ENCODE measurements around the gene NALCN.
A peak's percentile ranks its signal among the peaks of the same experiment; 100 is the strongest.

Gene NALCN

DNA sequence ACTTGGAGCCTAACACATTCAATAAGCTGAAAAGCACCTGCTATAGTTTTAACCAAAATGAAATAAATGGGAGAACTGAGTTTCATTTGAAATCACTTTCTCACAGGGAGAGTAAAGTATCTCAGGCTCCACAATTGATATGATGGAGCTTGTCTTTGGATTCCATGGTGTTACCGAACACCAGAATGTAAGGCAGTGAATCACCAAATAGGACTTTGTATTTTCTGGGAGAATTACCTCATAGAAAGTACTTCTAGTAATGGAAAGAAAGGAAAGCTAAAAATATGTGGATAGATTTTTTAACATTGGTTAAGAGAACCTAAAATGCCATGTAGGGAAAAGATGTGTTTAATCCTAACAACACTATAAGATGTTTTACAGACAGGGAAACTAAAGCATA, 123.6 kb downstream of the NALCN start:
- FAIRE-seq, result no peak
- DNase-seq (ENCODE audit: insufficient read length, low spot score), result no peak

DNA sequence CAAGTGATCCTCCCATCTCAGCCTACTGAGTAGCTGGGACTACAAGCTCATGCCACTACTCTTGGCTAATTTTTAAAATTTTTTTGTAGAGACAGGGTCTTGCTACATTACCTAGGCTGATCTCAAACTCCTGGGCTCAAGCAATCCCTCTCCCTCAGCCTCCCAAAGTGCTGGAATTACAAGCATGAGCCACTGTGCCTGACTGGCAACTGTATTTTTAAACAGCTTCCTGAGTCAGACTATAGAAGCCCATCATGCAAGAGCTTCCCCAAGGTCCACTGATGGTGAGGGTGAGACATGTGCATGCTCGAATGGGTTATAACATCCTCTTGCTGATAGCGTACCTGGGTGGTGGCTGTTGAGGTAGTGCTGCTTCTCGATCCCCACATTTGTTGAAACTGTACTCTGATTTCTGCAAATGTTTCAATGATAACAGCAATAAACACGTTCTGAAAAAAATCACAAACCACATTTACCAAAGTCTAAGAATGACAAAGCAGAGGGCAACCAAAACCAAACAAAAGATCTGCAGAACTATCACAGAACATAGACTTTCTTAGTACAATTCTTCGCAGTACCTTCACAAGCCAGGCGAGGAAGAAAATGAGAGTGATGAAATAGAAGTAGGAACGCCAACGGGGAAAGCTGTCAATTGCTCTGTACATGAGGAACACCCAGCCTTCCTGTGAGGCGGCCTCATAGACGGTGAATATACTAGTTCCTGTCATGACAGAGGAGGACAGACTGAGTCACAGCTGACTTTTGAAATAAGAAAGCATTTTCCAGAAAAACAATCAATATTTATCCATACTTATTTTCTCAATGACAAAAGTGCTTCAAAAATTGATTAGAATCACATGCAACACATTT, 124.4 kb downstream of the NALCN start:
- FAIRE-seq (no peak), DNase-seq (ENCODE audit: insufficient read length, low spot score) (no peak)

DNA sequence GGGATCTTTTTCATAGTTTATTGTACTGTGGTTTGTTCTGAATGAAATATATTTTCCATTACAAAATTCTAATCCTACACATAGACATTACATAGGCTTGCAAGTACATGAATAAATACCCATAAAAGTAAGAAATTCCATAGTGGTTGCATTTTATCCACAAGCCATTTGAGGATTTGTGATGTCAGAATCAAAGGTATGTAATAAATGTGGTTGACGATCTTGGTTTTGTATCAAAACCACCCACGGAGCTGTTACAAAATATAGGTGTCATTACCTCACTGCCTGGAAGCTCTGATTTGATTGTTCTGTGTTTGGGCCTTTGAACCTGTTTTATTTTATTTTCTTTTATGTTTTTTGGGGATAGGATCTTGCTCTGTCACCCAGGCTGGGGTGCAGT, 125.1 kb downstream of the NALCN start:
- DNase-seq (ENCODE audit: insufficient read length, low spot score) (no peak), FAIRE-seq (no peak)

DNA sequence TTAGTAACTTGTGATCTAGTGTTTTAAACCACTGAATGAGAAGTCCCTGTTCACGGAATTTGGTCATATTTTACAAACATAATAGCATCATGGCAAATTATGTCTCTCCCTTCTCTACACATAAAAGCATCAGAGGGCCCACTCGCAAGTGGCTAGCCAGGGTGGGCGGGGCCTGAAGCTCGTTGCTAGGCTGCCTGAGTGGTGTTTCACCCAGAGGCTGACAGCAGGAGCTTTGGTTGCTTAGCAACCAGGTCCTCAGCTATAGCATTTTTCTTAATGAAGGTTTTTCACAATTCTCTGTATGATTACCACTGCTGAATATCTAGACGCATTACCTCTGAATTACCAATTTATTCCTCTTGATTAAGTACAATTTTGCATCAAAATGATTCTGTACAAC, 126.5 kb downstream of the NALCN start:
- FAIRE-seq (no peak), DNase-seq (ENCODE audit: insufficient read length, low spot score) (no peak)

GRCh38 chr13:101283782-101284181, 132.5 kb downstream of the NALCN start:
- DNase-seq (ENCODE audit: insufficient read length, low spot score) (no peak), FAIRE-seq (no peak)

GRCh38 chr13:101272886-101273285, 143.4 kb downstream of the NALCN start:
- FAIRE-seq (no peak), DNase-seq (ENCODE audit: insufficient read length, low spot score) (no peak)

DNA sequence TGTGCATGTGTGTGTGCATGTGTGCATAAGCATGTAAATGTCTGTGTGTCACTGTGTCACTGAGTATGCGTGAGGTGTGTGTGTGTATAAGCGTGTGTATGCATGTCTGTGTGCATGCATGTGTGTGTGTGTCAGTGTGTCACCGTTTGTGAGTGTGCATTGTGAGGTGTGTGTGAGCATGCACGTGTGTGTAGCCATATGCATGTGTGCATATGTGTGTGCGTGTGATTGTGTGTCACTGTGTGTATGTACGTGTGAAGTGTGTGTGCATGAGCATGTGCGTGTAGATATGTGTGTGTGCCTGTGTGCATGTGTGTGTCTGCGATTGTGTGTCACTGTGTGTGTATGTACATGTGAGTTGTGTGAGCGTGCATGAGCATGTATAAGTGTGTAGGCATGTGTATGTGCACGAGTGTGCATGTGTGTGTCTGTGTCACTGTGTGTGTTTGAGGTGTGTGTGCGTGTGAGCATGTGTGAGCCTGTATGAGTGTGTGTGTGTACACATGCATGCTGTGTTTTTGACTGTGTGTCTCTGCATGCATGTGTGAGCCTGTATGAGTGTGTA, 144.5 kb downstream of the NALCN start:
- DNase-seq (ENCODE audit: insufficient read length, low spot score) (no peak), FAIRE-seq (no peak)

GRCh38 chr13:101267656-101268055, 148.7 kb downstream of the NALCN start:
- DNase-seq (ENCODE audit: insufficient read length, low spot score) (no peak), FAIRE-seq (no peak)

DNA sequence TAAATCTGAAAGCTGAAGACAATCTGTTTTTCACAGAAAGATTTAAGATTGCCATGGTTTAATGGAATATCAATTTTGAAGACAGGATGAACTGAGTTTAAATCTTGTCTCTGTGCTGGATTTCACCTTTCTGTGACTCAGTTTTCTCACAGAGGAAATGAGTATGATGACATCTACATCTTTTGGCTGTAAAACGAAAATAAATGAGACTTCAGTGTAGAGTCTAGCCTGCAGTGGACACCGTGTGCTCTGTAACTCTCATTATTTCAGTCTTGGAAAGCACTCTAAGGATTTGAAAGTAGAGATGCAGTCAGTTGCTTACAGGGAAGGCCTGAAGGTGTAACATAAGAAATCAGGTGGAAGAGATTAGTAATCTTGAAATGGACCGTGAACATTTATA, 150.4 kb downstream of the NALCN start:
- FAIRE-seq, result no peak

DNA sequence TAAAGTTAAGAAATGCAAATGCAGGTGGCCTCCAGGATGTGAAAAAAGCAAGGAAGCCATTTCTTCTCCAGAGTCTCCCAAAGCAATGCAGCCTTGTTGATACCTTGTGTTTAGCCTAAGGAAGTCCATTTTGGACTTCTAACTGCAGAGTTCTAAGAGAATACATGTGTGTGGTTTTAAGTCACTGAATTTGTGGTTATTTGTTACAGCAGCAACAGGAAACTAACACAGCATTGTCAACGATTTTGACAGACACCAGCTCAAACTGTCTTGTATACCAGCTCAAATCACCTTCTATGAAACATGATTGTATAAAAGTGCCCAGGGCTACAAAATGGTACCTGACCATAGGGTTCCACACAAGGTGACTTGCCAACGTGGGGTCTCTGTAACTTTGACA, 151.4 kb downstream of the NALCN start:
- FAIRE-seq, result no peak
- DNase-seq (ENCODE audit: insufficient read length, low spot score), result no peak

More for the DNA sequence above, 150.4 kb downstream of the NALCN start:
- DNase-seq (ENCODE audit: insufficient read length, low spot score), result no peak

DNA sequence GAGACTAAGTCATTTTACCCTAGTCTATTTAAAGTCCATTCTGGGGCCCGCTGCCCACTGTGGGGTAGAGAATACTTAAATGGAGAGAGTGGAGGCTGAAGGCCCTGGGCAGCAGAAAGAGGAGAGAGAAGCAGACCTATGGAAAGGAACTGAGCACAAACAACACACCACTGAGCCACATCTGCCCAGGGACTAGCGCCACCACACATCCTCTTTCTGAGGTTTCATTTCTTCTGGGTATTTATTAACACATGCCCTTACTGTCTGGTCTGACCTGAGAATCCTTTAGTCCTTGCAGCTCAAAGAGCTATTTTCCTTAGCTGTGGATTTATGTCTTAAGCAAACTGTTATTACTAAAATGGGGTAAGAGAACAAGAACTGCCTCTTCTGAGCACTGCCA, 154.0 kb downstream of the NALCN start:
- FAIRE-seq (no peak), DNase-seq (ENCODE audit: insufficient read length, low spot score) (no peak)

DNA sequence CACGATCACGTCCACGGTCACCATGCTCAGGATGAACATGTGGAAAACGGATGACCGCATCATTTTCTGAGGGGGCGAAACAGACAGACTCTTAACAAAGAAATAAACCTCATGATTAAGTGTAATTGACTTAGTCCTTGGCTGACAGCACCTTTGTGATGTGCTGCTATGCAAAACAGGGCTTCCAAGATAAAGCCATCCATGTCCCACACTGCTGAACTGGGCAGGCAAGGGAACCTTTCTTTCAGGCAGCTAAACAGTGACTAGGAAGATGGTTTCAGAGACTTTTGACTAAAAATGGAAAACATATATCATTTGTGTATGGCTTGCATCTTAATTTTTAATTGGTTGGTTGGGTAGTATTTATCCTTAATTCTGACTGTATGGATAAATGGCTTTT, 157.8 kb downstream of the NALCN start:
- DNase-seq (ENCODE audit: insufficient read length, low spot score) (no peak), FAIRE-seq (no peak)

- FAIRE-seq (peak; percentile 78), DNase-seq (ENCODE audit: insufficient read length, low spot score) (no peak)
These were observed 158.2 kb downstream of the NALCN start for GRCh38 chr13:101258071-101258470.

DNA sequence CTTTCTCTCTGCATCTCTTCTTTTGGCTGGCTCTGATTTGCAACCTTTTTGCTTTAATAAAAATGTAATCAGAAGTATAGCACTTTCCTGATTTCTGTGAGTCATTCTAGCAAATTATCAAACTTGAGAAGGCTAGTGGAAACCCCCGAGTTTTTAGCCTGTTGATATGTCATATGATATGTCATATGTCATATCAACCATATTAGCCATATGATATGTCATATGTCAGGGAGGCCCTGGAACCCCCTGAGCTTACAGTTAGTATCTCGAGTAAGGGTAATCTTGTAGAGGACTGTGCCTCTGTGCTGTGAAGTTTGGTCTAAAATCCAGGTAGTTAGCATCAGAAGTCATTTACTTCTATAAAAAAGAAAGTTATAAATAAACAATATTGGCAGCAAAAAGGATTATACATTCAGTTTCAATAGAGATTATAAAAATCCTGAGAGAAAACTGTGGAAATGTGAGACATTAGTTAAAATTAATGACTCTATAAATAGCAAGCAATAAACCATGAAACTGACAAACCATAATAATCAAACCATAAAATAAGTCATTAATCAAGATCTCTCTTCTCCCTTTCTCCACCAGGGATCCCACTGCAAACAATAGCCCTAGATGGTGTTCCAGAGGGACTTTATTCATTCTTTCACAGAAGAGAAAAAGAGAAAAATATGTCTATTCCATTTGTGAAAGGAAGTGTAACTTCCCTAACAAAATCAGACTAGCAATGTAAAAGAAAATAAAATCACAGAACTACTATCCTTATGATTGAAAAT, 167.4 kb downstream of the NALCN start:
- no peak for FAIRE-seq
- DNase-seq (ENCODE audit: insufficient read length, low spot score), result no peak

DNA sequence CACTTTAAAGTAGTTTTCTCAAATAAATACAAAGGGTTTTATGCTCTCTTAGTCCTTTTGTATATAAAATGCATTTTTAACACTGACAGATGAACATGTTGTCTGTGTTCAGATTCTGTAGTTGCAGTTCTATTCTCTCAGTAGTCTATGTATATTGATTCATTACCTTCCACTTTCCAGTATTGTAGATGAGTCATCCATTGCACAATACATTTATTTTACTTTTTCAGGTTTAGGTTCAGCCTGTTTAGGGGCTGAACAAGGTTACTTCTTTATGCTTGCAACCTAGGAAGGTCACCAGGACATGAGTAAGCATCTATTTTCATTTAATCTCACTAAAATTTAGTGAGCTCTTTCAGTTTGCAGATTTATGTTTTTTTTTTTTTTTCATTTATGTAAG, 173.6 kb downstream of the NALCN start:
- DNase-seq (ENCODE audit: insufficient read length, low spot score), result no peak

DNA sequence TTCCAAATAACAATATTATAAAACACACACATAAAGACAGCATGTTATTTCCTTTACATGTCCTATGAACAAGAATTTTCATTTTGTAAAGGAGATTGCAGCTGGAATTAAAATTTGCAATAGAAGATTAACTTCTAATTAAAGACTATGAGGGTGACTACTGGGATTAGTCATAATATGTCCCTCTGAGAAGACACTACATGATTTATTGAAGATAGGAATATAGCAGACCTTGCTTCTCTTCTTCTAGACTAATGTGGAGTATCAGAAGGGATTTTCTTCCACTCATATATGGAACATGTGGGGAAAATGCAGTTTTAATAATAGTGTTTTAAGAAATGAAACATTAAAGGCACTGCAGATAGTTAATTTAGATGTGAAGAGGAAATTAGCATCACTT, 177.8 kb downstream of the NALCN start:
- FAIRE-seq, result no peak

More for the DNA sequence above, 173.6 kb downstream of the NALCN start:
- no peak for FAIRE-seq

GRCh38 chr13:101231751-101232428, 184.4 kb downstream of the NALCN start:
- DNase-seq (ENCODE audit: insufficient read length, low spot score) (no peak), FAIRE-seq (no peak)

More for the DNA sequence above, 177.8 kb downstream of the NALCN start:
- DNase-seq (ENCODE audit: insufficient read length, low spot score), result no peak

- no peak for DNase-seq (ENCODE audit: insufficient read length, low spot score)
- FAIRE-seq, result no peak
These were observed 185.9 kb downstream of the NALCN start for GRCh38 chr13:101230271-101230890.

DNA sequence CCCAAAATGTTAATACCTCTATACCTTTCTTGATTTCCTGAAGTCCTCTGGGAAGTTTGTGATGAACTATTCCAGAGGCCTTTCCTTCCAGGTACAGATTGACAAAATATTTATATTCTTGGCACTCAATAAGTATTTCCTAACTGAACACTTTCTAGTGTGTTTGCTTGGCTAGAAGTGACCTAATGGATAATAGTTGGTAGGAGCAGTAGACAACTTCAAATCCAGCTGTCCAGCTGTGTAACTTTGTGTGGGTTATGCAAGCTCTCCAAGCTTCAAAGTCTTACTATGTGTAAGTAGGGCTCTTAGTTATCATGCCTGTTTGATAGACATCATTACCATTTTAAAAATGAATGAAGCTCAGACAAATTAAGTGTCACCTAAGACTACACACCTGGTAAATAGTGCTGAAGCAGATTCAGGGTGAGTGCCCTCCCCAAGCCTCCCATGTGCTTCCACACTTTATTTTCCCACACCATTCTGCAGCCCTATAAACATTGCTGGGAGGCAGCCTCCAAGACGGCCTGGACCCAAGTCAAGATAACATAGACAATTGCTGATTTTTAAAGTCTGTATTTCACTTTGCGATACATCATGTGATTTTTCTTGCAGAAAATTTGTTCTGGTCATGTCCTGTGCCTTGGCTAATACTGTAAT, 196.6 kb downstream of the NALCN start:
- FAIRE-seq, result no peak

DNA sequence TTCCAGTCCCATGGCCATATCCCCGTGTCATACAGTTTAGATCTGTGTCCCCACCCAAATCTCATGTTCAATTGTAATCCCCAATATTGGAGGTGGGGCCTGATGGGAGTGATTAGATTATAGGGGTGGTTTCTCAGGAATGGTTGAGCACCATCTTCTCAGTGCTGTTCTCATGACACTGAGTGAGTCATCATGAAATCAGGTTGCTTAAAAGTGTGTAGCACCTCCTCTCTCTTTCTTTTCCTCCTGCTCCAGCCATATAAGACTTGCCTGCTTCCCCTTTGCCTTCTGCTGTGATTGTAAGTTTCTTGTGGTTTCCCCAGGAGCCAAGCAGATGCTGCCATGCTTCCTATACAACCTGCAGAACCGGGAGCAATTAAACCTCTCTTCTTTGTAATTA, 197.8 kb downstream of the NALCN start:
- no peak for FAIRE-seq
- no peak for DNase-seq (ENCODE audit: insufficient read length, low spot score)

More for the DNA sequence above, 196.6 kb downstream of the NALCN start:
- DNase-seq (ENCODE audit: insufficient read length, low spot score), result no peak
